GM19397 (cell line): ENCODE measurements around the gene OR2T12.
A peak's percentile ranks its signal among the peaks of the same experiment; 100 is the strongest.
"Not testable (repeated sequence)": the region's sequence is repeated elsewhere in the genome, so short reads cannot be mapped to it uniquely, and the experiment has no call there.

ENCODE experiments used
- ATAC-seq: cut with Tn5 transposase; IDR thresholded peaks from one replicate; pipeline ENCODE4 v1.9.1; 2021; ENCODE audit warnings: mild to moderate bottlenecking, moderate library complexity; ENCODE audit not compliant: unreplicated experiment

OR2T12 gene, protein sequence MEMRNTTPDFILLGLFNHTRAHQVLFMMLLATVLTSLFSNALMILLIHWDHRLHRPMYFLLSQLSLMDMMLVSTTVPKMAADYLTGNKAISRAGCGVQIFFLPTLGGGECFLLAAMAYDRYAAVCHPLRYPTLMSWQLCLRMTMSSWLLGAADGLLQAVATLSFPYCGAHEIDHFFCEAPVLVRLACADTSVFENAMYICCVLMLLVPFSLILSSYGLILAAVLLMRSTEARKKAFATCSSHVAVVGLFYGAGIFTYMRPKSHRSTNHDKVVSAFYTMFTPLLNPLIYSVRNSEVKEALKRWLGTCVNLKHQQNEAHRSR

DNA sequence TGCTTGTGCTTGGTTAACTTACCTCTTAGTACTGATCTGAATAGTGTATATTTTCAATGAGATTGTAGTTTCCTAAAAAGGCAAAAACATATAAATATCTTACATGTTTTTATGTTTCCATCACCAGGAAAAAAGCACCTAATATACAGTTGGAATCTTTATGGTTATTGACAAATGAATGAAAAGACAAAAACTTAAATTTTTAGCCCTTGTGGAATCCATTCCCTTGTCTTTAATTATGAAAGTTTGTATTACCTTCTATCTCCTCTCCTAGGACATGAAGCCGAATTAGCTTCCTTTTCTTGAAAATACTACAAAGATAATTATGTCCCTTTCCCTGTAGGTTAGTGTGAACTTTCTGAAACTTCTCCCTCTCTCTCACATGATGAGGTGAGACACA lies at the start of gene OR2T12:
TSS of gene OR2T12 (minus strand) at position 101 of the 400 bp plus-strand sequence. CDS start 7,846 bp downstream, outside the sequence.
- no peak for ATAC-seq

- ATAC-seq, result no peak
Measured at GRCh38 chr1:248348475-248348874, 45.3 kb upstream of the OR2T12 start, which contains the start of gene OR14C36. Gene OR14C36 (plus strand): TSS chr1:248348775. CDS start chr1:248348775, 0 bp downstream.

GRCh38 chr1:248343451-248343850 lies 40.2 kb upstream of the OR2T12 start:
- no peak for ATAC-seq

GRCh38 chr1:248324468-248324867 lies 21.2 kb upstream of the OR2T12 start, which contains the start of gene OR2M7:
Gene OR2M7 (minus strand): TSS chr1:248324568. CDS start chr1:248324568, 0 bp downstream.
- ATAC-seq, result no peak

GRCh38 chr1:248316796-248317195 lies 13.6 kb upstream of the OR2T12 start:
- no peak for ATAC-seq

- ATAC-seq, result not testable (repeated sequence)
Measured at GRCh38 chr1:248306740-248307139, 3.5 kb upstream of the OR2T12 start.

GRCh38 chr1:248306103-248306502 lies 2.9 kb upstream of the OR2T12 start:
- ATAC-seq, result no peak

DNA sequence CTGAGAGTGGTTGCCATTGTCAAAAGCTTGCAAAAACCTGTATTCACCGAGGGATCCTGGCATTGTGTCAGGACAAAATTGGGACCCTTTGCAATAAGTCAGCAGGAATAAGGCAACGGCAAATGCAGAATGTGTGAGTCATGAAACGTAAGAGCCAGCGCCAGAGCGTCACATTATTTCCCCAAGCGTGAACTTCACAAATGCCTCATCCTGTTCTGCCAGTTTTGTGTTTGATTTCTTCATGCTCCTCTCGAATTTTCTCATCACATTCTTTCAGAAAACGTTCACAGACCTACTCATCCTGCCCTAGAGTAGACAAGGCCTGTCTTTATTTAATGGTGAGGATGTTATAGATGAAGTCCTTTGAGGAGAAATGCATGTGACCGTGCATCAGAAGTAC lies 2.4 kb upstream of the OR2T12 start:
- ATAC-seq, result not testable (repeated sequence)

- no peak for ATAC-seq
Measured at GRCh38 chr1:248288391-248288790, 14.8 kb downstream of the OR2T12 start.

- no peak for ATAC-seq
Measured at GRCh38 chr1:248277876-248278275, 25.3 kb downstream of the OR2T12 start, which contains the start of gene OR2T33. Gene OR2T33 (minus strand): TSS chr1:248277976. CDS start chr1:248273814, 4,162 bp downstream.

- not testable (repeated sequence) for ATAC-seq
Measured at GRCh38 chr1:248273225-248273624, 30.0 kb downstream of the OR2T12 start.

- no peak for ATAC-seq
Measured at GRCh38 chr1:248268178-248268577, 35.0 kb downstream of the OR2T12 start.

- not testable (repeated sequence) for ATAC-seq
Measured at GRCh38 chr1:248259309-248259708, 43.9 kb downstream of the OR2T12 start.

DNA sequence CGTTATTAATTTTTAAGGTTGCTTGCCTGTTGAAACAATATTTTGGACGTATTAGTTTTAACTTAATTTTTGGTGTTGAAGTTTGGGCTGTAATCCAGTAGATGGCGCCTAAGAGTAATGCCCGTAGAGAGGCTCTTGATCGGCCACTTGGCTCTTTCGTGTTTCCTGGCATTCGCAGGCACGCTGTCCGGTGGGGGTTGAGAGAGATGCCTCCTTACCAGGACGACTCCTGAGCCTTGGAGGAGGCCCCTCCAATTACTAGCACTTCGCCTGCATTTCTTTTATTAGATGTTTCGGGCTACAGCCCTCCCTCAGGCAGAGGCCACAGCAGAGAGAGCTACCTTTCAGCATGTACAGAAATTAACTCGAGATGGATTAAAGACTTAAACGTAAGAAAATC lies 60.0 kb downstream of the OR2T12 start:
- ATAC-seq, result peak; percentile 70
